A549 (cell line): Measurements from ENCODE around the gene LAPTM5. TPM values are rescaled to one million over a fixed set of nuclear protein-coding genes. Genes with fewer than 3 reads are reported as not detected.

ENCODE experiments used
- ATAC-seq, 2 experiments: fragments of 200-7000 bp in 1 of 2; fragments of >200 bp in 1 of 2; cut with Nextera tagmentation in 1 of 2; cut with Tn5 transposase in 1 of 2; 3 replicates each; pipeline versions ENCODE4 v1.8.0 to v1.9.1; 2018 to 2020; ENCODE audit warnings: mild to moderate bottlenecking in 1 of 2, moderate library complexity in 1 of 2
- CTCF ChIA-PET: fragments of 300-600 bp; sonication (Branson Sonifier 250); formaldehyde crosslinking; extraction: SDS; loops from one replicate; lab custom pipeline; 2021; ENCODE audit warnings: antibody characterized with exemption, inconsistent platforms; lab: Yijun Ruan, JAX
- POLR2A ChIA-PET: fragments of 350-600 bp; formaldehyde crosslinking; extraction: SDS; loops from one replicate; lab custom pipeline; 2021; ENCODE audit warnings: antibody characterized with exemption, inconsistent platforms; lab: Yijun Ruan, JAX
- DNase-seq, 2 experiments: peaks; one replicate each; pipeline versions ENCODE4 v3.0.0 to v3.0.0-alpha.2; 2011 to 2016; ENCODE audit warnings: low read depth in 1 of 2, low spot score in 1 of 2
- FAIRE-seq: peaks from 2 replicates; lab custom pipeline; 2011; peaks lifted over from hg19 to GRCh38; lab: Jason Lieb, UNC
- H3K27ac ChIP-seq, 2 experiments: fragments of >200 bp; sonication (Bioruptor Twin); formaldehyde crosslinking; 3 replicates each; pipeline ENCODE4 v1.5.1; 2016 to 2017
- H3K4me1 ChIP-seq: fragments of >200 bp; sonication (Bioruptor Twin); formaldehyde crosslinking; 3 replicates; pipeline ENCODE4 v1.6.1; 2016
- H3K4me2 ChIP-seq: fragments of >200 bp; sonication (Bioruptor Twin); formaldehyde crosslinking; 3 replicates; pipeline ENCODE4 v1.6.1; 2016
- H3K4me3 ChIP-seq: fragments of >200 bp; sonication (Bioruptor Twin); formaldehyde crosslinking; 3 replicates; pipeline ENCODE4 v1.5.1; 2016
- H3K9me3 ChIP-seq: fragments of >200 bp; sonication (Bioruptor Twin); formaldehyde crosslinking; 3 replicates; pipeline ENCODE4 v1.6.1; 2016
- CBX8 ChIP-seq: fragments of 200-600 bp; sonication (generic); IDR thresholded peaks from 2 replicates; pipeline ENCODE4 v1.6.1; 2016
- CHD2 ChIP-seq: fragments of 150-350 bp; IDR thresholded peaks from 2 replicates; pipeline ENCODE4 v1.6.1; 2014; ENCODE audit warnings: low read length; ENCODE audit not compliant: partially characterized antibody
- EP300 ChIP-seq, 2 experiments: fragments of >200 bp; sonication (Bioruptor Twin); formaldehyde crosslinking; IDR thresholded peaks; 2 replicates in 1 of 2; 3 replicates in 1 of 2; pipeline ENCODE4 v1.6.1; 2016 to 2017
- FOXS1 ChIP-seq: fragments of 250-450 bp; sonication (Bioruptor Pico); IDR thresholded peaks from 2 replicates; pipeline ENCODE4 v1.5.0; 2020; ENCODE audit warnings: mild to moderate bottlenecking, moderate library complexity
- GATA3 ChIP-seq: IDR thresholded peaks from 2 replicates; pipeline ENCODE4 v1.6.1; 2012; ENCODE audit warnings: borderline replicate concordance
- HDAC2 ChIP-seq: fragments of 200-600 bp; sonication (generic); IDR thresholded peaks from 2 replicates; pipeline ENCODE4 v1.6.1; 2016
- HEYL ChIP-seq: fragments of 250-450 bp; sonication (Bioruptor Pico); IDR thresholded peaks from 2 replicates; pipeline ENCODE4 v1.8.0; 2021; ENCODE audit warnings: mild to moderate bottlenecking, moderate library complexity
- HOXB13 ChIP-seq: fragments of 250-450 bp; sonication (Bioruptor Pico); IDR thresholded peaks from 2 replicates; pipeline ENCODE4 v1.5.0; 2020; ENCODE audit warnings: low read depth, mild to moderate bottlenecking, moderate library complexity
- HOXB5 ChIP-seq: fragments of 250-450 bp; sonication (Bioruptor Pico); IDR thresholded peaks from 2 replicates; pipeline ENCODE4 v1.5.0; 2020; ENCODE audit warnings: mild to moderate bottlenecking, moderate library complexity
- MAZ ChIP-seq: fragments of 150-350 bp; IDR thresholded peaks from 2 replicates; pipeline ENCODE4 v1.6.1; 2014; ENCODE audit warnings: antibody characterized with exemption, low read depth, low read length, borderline replicate concordance
- MYC ChIP-seq: IDR thresholded peaks from 2 replicates; pipeline ENCODE4 v1.6.1; 2012; ENCODE audit warnings: mild to moderate bottlenecking, inconsistent platforms, low read length, improper control_type of control experiment, borderline replicate concordance
- NPAS2 ChIP-seq: fragments of 250-450 bp; sonication (Bioruptor Pico); IDR thresholded peaks from 2 replicates; pipeline ENCODE4 v1.8.0; 2022; ENCODE audit warnings: mild to moderate bottlenecking, moderate library complexity, borderline replicate concordance
- NR3C1 ChIP-seq: fragments of >200 bp; sonication (Bioruptor Twin); formaldehyde crosslinking; IDR thresholded peaks from 3 replicates; pipeline ENCODE4 v1.6.1; 2017
- PHF8 ChIP-seq: fragments of 200-600 bp; sonication (generic); IDR thresholded peaks from 2 replicates; pipeline ENCODE4 v1.6.1; 2016; ENCODE audit warnings: low read depth, mild to moderate bottlenecking, antibody characterized with exemption, moderate library complexity, borderline replicate concordance
- POLR2A ChIP-seq: IDR thresholded peaks from 2 replicates; pipeline ENCODE4 v1.6.1; 2012; ENCODE audit warnings: mild to moderate bottlenecking, low read length
- RARB ChIP-seq: fragments of 250-450 bp; sonication (Bioruptor Pico); IDR thresholded peaks from 2 replicates; pipeline ENCODE4 v1.8.0; 2021; ENCODE audit warnings: mild to moderate bottlenecking, moderate library complexity
- RFX5 ChIP-seq: fragments of 450-650 bp; IDR thresholded peaks from 2 replicates; pipeline ENCODE4 v1.7.1; 2014; ENCODE audit warnings: antibody characterized with exemption, mild to moderate bottlenecking, moderate library complexity
- SMC3 ChIP-seq: fragments of >200 bp; sonication (Bioruptor Twin); formaldehyde crosslinking; IDR thresholded peaks from 3 replicates; pipeline ENCODE4 v1.6.1; 2018; ENCODE audit warnings: inconsistent platforms
- TP53 ChIP-seq: fragments of 250-450 bp; sonication (Bioruptor Pico); IDR thresholded peaks from 2 replicates; pipeline ENCODE4 v1.5.0; 2021; ENCODE audit warnings: mild to moderate bottlenecking, moderate library complexity
- ZNF302 ChIP-seq: fragments of 250-450 bp; sonication (Bioruptor Pico); IDR thresholded peaks from 2 replicates; pipeline ENCODE4 v1.9.0; 2021; ENCODE audit warnings: inconsistent platforms, mild to moderate bottlenecking, moderate library complexity
- ZSCAN20 ChIP-seq: fragments of 250-450 bp; sonication (Bioruptor Pico); IDR thresholded peaks from 2 replicates; pipeline ENCODE4 v1.8.0; 2022; ENCODE audit warnings: mild to moderate bottlenecking, moderate library complexity
- WGBS: methylation state at CpG from one replicate; pipeline ENCODE4 v1.1.6; 2017; ENCODE audit errors: missing lambda C conversion rate; 5-methylcytosine and 5-hydroxymethylcytosine counted together
- polyA plus RNA-seq, 4 experiments: library from polyadenylated mRNA; depleted of rRNA in 3 of 4; stranded (reverse); fragments of >200 nt; fragmentation: RNase III in 1 of 4; extraction: RNeasy Plus Mini Kit Qiagen cat#74134 plus additional on column Dnase treatment in 1 of 4; gene quantifications; 2 replicates in 3 of 4; 3 replicates in 1 of 4; pipeline ENCODE4 v1.2.3, GENCODE V29; 2011 to 2017
- TF ChIP-seq, protein P1 (sequence below): fragments of >200 bp; sonication (Bioruptor Twin); formaldehyde crosslinking; IDR thresholded peaks from 3 replicates; pipeline ENCODE4 v1.5.1; 2016
- TF ChIP-seq, protein P2 (sequence below): fragments of 150-350 bp; IDR thresholded peaks from 2 replicates; pipeline ENCODE4 v1.6.1; 2014; ENCODE audit warnings: low read depth, mild to moderate bottlenecking, low read length
- TF ChIP-seq, protein P3 (sequence below): fragments of 250-450 bp; sonication (Bioruptor Pico); IDR thresholded peaks from 2 replicates; pipeline ENCODE4 v1.5.0; 2020; ENCODE audit warnings: low read depth, mild to moderate bottlenecking, moderate library complexity
- TF ChIP-seq, protein P4 (sequence below): fragments of >200 bp; sonication (Bioruptor Twin); formaldehyde crosslinking; IDR thresholded peaks from 2 replicates; pipeline ENCODE4 v1.6.1; 2016
- TF ChIP-seq, protein P5 (sequence below): fragments of 250-450 bp; sonication (Bioruptor Pico); IDR thresholded peaks from 2 replicates; pipeline ENCODE4 v1.5.0; 2021; ENCODE audit warnings: mild to moderate bottlenecking, moderate library complexity, borderline replicate concordance

LAPTM5 gene
- polyA plus RNA-seq, 2 of the 4 experiments (the other 2 are of a cell fraction): 0.06 to 0.22 TPM

DNA sequence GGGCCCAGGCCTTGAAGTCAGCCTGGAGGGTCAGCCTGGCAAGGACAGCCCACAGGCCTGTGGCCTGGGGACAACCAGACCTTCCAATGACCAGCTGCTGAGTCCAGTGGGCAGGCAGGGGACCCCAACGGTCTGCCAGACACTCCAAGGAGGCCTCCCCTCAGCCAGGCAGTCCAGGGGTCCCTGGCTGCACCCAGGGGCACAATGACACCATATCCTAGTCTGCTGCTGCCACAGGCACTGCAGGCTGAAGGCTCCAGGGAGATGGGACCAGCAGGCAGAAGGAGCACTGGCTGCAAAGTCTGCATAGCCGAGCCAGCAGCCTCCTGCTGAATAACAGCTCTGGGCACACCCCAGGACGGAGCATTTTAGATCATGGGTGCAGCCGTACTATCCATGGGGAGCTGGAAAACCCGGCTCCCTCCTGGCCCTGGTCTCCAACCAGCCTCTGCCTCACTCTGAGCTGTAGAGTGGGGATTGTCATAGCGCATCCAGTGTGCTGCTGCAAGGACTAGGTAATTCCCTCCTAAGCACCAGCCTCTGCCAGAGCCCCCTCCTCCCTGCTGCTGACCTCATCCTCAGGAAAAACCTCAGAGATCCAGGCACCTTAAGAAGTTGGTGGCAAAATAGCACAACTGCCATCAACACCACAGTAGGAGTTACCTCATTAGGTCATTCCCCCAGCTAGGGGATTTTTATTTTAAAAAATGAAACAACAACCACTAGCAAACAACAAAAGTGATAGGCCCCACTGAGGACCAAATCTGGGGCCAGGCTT is 4.8 kb upstream of the LAPTM5 start:
- TF ChIP-seq NPAS2 (CRISPR knock-in tag): no peak
- TF ChIP-seq NR3C1: no peak
- ChIA-PET CTCF (interaction anchor here (1.4 to 4.7 kb wide), 2 partner anchors 17 to 149 kb away, joined by 4 to 23 read pairs; no protein-coding TSS in a partner anchor), POLR2A (no interaction called here)
- FAIRE-seq (no peak), DNase-seq (no peak), ATAC-seq (no peak)
- Histone ChIP-seq H3K4me2 (no peak overlapping the region), H3K4me1 (no peaks in the 10 kb centered on the region), H3K4me3 (no peak overlapping the region), H3K9me3 (no peaks in the 10 kb centered on the region), H3K27ac (no peak overlapping the region)
- no CpG with 5 or more reads among the region's 6 CpGs for WGBS

DNA sequence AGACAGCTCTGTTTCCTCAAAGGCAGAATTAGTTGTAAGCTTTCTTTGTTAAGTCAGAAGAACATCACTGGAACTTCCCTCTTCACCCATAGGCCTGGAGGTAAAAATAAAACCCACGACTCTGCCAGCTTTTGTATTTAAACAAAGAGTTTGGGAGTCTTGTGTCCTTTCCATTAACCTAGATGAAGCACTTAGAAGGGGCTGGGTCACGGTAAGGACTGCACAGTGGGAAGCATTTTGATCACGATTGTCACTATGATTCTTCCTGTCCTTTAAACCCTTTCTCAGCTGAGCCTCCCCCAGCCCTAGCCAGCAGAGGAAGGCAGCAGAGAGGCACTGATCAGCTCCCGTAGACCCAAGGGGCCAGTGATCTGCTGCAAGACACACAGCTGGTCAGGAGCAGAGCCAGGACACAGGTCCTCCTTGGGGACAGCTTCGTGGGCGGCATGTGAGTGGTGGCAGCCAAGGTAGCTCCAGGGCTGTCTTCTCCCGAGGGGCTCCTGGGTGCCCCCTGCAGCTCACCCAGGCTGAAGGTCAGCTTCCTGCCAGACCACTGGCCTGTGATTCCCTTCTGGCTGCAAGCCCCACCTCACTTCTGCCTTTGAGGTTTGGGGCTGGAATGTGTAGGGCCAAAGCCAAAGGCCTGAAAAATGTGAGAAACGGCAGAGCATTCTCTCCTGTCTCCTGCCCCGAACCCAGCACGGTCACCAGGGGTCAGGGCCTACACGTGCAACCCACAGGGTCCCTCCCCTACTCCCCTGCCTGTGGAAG is 4.0 kb upstream of the LAPTM5 start:
- FAIRE-seq (no peak), DNase-seq (no peak)
- ChIA-PET POLR2A (no interaction called here), CTCF (interaction anchor here (1.1 to 4.7 kb wide), 3 partner anchors 18 to 149 kb away, joined by 3 to 23 read pairs (median 4); no protein-coding TSS in a partner anchor)
- no peak overlapping the region for H3K4me2 ChIP-seq
- no peaks in the 10 kb centered on the region for H3K9me3 ChIP-seq
- 56% methylated on average over 3 of the region's 11 CpGs for WGBS
- H3K4me1 ChIP-seq: no peaks in the 10 kb centered on the region
- H3K27ac ChIP-seq: no peak overlapping the region
- no peak overlapping the region for H3K4me3 ChIP-seq
- TF ChIP-seq ZSCAN20 (no peak), EP300 (IDR thresholded peaks at IDR 0.05) (no peak), NR3C1 (no peak), NPAS2 (CRISPR knock-in tag) (no peak), CHD2 (no peak), HOXB13 (CRISPR knock-in tag) (no peak), RARB (no peak), SMC3 (no peak), HOXB5 (CRISPR knock-in tag) (no peak), HDAC2 (no peak), PHF8 (no peak)
- TF ChIP-seq, protein P1, sequence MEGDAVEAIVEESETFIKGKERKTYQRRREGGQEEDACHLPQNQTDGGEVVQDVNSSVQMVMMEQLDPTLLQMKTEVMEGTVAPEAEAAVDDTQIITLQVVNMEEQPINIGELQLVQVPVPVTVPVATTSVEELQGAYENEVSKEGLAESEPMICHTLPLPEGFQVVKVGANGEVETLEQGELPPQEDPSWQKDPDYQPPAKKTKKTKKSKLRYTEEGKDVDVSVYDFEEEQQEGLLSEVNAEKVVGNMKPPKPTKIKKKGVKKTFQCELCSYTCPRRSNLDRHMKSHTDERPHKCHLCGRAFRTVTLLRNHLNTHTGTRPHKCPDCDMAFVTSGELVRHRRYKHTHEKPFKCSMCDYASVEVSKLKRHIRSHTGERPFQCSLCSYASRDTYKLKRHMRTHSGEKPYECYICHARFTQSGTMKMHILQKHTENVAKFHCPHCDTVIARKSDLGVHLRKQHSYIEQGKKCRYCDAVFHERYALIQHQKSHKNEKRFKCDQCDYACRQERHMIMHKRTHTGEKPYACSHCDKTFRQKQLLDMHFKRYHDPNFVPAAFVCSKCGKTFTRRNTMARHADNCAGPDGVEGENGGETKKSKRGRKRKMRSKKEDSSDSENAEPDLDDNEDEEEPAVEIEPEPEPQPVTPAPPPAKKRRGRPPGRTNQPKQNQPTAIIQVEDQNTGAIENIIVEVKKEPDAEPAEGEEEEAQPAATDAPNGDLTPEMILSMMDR: no peak
- TF ChIP-seq, protein P2, sequence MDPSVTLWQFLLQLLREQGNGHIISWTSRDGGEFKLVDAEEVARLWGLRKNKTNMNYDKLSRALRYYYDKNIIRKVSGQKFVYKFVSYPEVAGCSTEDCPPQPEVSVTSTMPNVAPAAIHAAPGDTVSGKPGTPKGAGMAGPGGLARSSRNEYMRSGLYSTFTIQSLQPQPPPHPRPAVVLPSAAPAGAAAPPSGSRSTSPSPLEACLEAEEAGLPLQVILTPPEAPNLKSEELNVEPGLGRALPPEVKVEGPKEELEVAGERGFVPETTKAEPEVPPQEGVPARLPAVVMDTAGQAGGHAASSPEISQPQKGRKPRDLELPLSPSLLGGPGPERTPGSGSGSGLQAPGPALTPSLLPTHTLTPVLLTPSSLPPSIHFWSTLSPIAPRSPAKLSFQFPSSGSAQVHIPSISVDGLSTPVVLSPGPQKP: no peak
- TF ChIP-seq, all 56 proteins: peak for 0
- ATAC-seq: no peak

DNA sequence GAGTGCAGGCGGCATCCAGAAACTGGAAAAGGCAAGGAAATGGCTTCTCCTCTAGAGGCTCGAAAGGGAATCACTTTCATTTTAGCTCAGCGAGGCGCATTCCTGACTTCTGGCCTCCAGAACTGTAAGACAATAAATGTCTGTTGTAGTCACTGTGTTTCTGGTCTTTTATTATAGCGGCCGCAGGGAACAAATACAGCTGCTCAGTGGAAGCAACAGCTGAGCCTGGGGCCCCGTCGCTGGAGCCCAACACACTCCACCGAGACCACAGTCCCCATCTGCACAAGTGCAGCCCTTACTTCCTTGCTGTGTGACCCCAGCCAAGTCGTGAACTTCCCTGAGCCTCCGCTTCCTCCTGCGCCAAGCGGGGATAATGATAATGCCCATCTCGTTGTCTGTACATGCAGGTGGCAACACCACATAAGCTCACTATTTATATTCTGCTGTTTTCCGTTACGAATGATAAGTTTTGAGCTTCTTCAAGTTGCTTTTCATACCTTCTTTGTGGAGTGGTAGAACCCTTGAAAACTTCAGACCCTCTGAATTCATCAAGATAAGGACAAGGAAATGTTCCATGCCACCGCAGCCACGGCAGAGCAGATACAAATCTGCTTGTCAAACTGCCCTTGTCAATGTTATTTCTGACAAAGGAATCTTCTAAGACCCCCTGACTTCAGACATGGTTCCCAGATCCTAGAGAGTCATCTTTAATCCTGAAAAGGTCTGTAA is 3.2 kb upstream of the LAPTM5 start:
- POLR2A ChIA-PET: no interaction called here
- Histone ChIP-seq H3K4me3 (no peak overlapping the region), H3K4me2 (no peak overlapping the region), H3K4me1 (no peaks in the 10 kb centered on the region), H3K9me3 (no peaks in the 10 kb centered on the region), H3K27ac (no peak overlapping the region)
- no peak for DNase-seq
- CTCF ChIA-PET: interaction anchor here (0.6 to 4.7 kb wide), 3 partner anchors 18 to 162 kb away, joined by 3 to 23 read pairs (median 3); no protein-coding TSS in a partner anchor
- no peak for ATAC-seq
- WGBS: 77% methylated on average over 18 of the region's 18 CpGs
- no peak for FAIRE-seq
- no peak for TF ChIP-seq ZNF302 (CRISPR knock-in tag)
- TF ChIP-seq, protein P3, sequence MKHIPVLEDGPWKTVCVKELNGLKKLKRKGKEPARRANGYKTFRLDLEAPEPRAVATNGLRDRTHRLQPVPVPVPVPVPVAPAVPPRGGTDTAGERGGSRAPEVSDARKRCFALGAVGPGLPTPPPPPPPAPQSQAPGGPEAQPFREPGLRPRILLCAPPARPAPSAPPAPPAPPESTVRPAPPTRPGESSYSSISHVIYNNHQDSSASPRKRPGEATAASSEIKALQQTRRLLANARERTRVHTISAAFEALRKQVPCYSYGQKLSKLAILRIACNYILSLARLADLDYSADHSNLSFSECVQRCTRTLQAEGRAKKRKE: no peak
- TF ChIP-seq CBX8: no peak
- TF ChIP-seq POLR2A: no peak
- no peak for TF ChIP-seq GATA3
- no peak for TF ChIP-seq FOXS1 (CRISPR knock-in tag)
- no peak for TF ChIP-seq ZSCAN20
- TF ChIP-seq, protein P4, sequence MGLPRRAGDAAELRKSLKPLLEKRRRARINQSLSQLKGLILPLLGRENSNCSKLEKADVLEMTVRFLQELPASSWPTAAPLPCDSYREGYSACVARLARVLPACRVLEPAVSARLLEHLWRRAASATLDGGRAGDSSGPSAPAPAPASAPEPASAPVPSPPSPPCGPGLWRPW: no peak
- no peak for TF ChIP-seq HEYL (CRISPR knock-in tag)
- TF ChIP-seq, protein P5, sequence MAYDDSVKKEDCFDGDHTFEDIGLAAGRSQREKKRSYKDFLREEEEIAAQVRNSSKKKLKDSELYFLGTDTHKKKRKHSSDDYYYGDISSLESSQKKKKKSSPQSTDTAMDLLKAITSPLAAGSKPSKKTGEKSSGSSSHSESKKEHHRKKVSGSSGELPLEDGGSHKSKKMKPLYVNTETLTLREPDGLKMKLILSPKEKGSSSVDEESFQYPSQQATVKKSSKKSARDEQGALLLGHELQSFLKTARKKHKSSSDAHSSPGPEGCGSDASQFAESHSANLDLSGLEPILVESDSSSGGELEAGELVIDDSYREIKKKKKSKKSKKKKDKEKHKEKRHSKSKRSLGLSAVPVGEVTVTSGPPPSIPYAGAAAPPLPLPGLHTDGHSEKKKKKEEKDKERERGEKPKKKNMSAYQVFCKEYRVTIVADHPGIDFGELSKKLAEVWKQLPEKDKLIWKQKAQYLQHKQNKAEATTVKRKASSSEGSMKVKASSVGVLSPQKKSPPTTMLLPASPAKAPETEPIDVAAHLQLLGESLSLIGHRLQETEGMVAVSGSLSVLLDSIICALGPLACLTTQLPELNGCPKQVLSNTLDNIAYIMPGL: no peak
- no peak for TF ChIP-seq RFX5
- no peak for TF ChIP-seq MYC
- TF ChIP-seq MAZ: no peak
- TF ChIP-seq TP53 (CRISPR knock-in tag): no peak
